ENCODE results near the gene ITIH2.

- TF ChIP-seq POLR2A (IDR thresholded peaks at IDR 0.05; ENCODE audit: low read length) = no peak
- no peak for TF ChIP-seq GATA1 (IDR thresholded peaks at IDR 0.05; ENCODE audit: low read depth, low read length)
Measured at GRCh38 chr10:7715515-7715914, 12.4 kb downstream of the ITIH2 start.
